B cell (primary cell): ENCODE measurements around the gene WNT16.

ENCODE experiments used
- CTCF ChIP-seq: fragments of 200-600 bp; IDR thresholded peaks from one replicate; pipeline ENCODE4 v1.8.0; 2022; ENCODE audit warnings: antibody characterized with exemption, mild to moderate bottlenecking
- EZH2 ChIP-seq: IDR thresholded peaks from 2 replicates; pipeline ENCODE4 v1.6.1; 2012; ENCODE audit warnings: borderline replicate concordance, low read depth, mild to moderate bottlenecking, moderate library complexity, low read length; ENCODE audit not compliant: insufficient read depth, poor library complexity, severe bottlenecking

DNA sequence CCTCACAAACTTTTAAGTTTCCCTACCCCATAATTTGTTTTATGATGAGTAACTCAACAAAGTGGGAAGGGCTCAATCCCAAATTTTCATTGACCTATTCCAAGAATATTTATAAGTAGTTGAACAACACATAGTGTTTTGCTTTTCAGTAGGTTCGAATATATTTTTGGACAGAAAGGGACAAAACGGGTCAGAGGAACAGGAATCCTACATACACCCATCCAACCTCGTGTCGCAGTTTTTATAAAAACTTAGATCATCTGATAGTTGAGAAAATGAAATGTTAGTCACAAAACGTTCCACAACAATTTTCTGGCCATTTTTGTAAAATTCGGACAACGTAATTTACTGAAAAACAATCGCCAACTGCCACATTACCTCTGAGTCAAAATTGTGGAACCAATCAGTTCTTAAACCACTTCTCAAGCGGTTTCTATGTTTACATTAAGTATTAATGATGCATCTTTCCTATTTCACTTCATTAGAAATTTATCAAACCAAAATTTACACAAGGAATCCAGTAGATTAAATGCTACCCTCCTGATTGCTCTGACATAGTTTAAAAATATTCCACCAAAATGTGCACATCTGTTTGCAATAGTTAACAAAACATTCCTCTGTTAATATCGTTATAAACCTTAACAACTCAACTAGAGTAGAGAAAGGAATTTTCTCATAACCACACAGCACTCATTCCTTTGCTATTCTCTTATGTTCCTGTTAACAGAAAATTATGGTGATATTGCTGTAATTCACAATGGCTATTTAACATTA, 6.3 kb downstream of the WNT16 start:
- TF ChIP-seq CTCF (no peak), EZH2 (no peak)
